ENCODE data around the gene LAMA4.

DNA sequence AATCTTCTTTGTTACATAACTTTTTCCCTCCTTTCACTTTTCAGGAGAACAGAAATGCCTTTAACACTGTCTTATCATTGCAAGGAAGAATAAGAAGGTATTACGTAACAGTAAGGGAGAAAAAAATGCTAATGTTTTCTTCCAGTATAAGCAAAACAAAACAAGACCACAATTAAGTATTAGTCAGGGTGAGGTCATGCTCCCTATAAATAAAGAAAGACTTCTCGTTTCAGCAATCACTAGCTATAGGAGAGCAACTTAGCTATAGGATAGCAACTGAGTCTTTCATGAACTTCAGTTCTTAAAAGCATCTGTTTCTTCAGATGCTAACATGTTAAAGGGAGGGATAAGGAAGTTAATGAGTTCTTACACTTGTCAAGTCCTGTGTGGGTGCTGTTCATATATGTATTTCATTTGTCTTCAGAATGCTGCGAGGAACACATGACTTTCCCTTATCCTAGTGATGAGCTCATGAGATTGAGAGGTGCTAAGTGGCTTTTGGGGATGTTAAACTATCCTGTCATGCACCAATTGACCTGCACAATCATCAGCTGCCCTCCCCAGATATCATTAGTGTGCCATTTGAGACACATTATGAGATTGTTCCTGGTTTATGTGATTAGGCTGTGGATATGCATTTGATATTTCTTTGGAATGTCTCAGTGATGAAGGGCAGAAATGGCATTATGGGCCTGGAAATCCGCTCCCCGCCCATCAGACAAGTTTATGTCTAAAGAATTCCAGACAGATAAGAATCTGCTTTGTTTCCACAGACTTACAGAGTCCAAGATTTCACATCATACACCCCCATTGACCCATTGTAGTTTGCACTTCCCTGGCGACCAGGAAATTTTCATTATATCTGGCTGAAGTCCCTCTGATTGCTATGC lies 37.5 kb downstream of the LAMA4 start:
- TF ChIP-seq, protein P1, sequence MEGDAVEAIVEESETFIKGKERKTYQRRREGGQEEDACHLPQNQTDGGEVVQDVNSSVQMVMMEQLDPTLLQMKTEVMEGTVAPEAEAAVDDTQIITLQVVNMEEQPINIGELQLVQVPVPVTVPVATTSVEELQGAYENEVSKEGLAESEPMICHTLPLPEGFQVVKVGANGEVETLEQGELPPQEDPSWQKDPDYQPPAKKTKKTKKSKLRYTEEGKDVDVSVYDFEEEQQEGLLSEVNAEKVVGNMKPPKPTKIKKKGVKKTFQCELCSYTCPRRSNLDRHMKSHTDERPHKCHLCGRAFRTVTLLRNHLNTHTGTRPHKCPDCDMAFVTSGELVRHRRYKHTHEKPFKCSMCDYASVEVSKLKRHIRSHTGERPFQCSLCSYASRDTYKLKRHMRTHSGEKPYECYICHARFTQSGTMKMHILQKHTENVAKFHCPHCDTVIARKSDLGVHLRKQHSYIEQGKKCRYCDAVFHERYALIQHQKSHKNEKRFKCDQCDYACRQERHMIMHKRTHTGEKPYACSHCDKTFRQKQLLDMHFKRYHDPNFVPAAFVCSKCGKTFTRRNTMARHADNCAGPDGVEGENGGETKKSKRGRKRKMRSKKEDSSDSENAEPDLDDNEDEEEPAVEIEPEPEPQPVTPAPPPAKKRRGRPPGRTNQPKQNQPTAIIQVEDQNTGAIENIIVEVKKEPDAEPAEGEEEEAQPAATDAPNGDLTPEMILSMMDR (IDR thresholded peaks at IDR 0.05) = no peak
- TF ChIP-seq EZH2phosphoT487 (IDR thresholded peaks at IDR 0.05) (no peak), EZH2 (IDR thresholded peaks at IDR 0.05) (no peak)

All from neural progenitor cell (in vitro differentiated cells).